ENCODE results near the gene MACROD2. TPM values are rescaled to one million over a fixed set of nuclear protein-coding genes. Genes with fewer than 3 reads are reported as not detected.

The MACROD2 gene
- total and polyA plus RNA-seq, 2 of the 4 experiments (the other 2 are of a cell fraction) = not detected

DNA sequence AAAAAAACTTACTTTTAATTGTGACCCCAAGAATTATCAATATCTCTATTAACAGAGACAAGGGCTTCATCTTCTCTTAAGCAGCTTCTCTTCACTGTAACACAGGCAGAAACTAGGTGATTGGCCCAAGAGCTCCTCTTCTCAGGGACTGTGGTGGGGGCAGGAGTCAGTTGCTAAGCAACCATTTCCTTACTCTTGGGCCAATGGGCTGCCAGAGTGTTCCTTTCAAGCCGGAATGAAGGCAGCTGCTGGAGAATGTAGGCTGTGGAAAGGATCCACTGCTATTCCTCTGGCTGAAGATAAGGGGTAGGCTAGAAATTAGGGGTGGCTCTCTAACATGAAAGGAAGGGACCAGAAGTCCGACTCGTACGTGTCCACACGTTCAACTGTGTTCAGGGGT, 4.9 kb upstream of the MACROD2 start, which contains the start of gene SEL1L2:
Gene SEL1L2, minus strand, starts transcription at position 150 of the 400 bp plus-strand sequence. Its CDS starts 80 bp downstream, at position 70.
- no peak for DNase-seq
- H3K14ac ChIP-seq (replicated peaks; ENCODE audit: low read depth, low read length) = no peak within 1 kb of the TSS
- dilution Hi-C loops (cut with HindIII; ENCODE audit: low sequenced_read_pairs, unreplicated experiment) (no loop called here), in situ Hi-C loops (cut with MboI; ENCODE audit: low sequenced_read_pairs) (no loop called here), intact Hi-C loops (cut with micrococcal nuclease) (no loop called here)
- H3K56ac ChIP-seq (ENCODE audit: extremely low read depth, insufficient read depth, low read length) = no peak within 1 kb of the TSS
- no peak within 1 kb of the TSS for H2AFZ ChIP-seq (replicated peaks; ENCODE audit: low read length, poor library complexity)
- H2AK5ac ChIP-seq (ENCODE audit: low read depth, low read length) = no peak within 1 kb of the TSS
- no peak within 1 kb of the TSS for H3K9ac ChIP-seq (ENCODE audit: low read depth, low read length)
- WGBS, 2 experiments (ENCODE audit: extremely low coverage in 2 of 2, insufficient read length in 1 of 2) = no CpG with 5 or more reads among the region's 5 CpGs
- H4K8ac ChIP-seq (ENCODE audit: low read depth in 2 of 2, low read length in 2 of 2) = no peak within 1 kb of the TSS
- H2AK9ac ChIP-seq (replicated peaks; ENCODE audit: low read depth, low read length, poor library complexity) = no peak within 1 kb of the TSS
- H3K4ac ChIP-seq (ENCODE audit: low read depth, low read length) = no peak within 1 kb of the TSS
- H3K9me1 ChIP-seq (ENCODE audit: insufficient read depth, low read length) = no peaks in the 10 kb centered on the region
- peaks cover 11% of the 10 kb centered on the region for H3K9me3 ChIP-seq (ENCODE audit: control insufficient read depth, insufficient read depth, low read length)
- H4K20me1 ChIP-seq (ENCODE audit: insufficient read depth, low read length) = no peaks in the 10 kb centered on the region
- H3K4me1 ChIP-seq (ENCODE audit: control insufficient read depth, insufficient read depth, low read length) = no peaks in the 10 kb centered on the region
- H2BK120ac ChIP-seq (ENCODE audit: low read depth, low read length) = no peak within 1 kb of the TSS
- no peak for TF ChIP-seq CEBPB (IDR thresholded peaks at IDR 0.05; ENCODE audit: low read depth, low read length)
- TF ChIP-seq MXI1 (IDR thresholded peaks at IDR 0.05; ENCODE audit: borderline replicate concordance, low read depth, low read length) = no peak
- TF ChIP-seq RAD21 (IDR thresholded peaks at IDR 0.05; ENCODE audit: low read length) = no peak
- TF ChIP-seq SMC3 (IDR thresholded peaks at IDR 0.05; ENCODE audit: low read depth, low read length) = no peak
- TF ChIP-seq POLR2A (IDR thresholded peaks at IDR 0.05; ENCODE audit: low read depth, low read length) = no peak
- TF ChIP-seq RCOR1 (IDR thresholded peaks at IDR 0.05; ENCODE audit: insufficient replicate concordance, low read length) = no peak
- TF ChIP-seq, protein P1, sequence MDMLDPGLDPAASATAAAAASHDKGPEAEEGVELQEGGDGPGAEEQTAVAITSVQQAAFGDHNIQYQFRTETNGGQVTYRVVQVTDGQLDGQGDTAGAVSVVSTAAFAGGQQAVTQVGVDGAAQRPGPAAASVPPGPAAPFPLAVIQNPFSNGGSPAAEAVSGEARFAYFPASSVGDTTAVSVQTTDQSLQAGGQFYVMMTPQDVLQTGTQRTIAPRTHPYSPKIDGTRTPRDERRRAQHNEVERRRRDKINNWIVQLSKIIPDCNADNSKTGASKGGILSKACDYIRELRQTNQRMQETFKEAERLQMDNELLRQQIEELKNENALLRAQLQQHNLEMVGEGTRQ (IDR thresholded peaks at IDR 0.05; ENCODE audit: low read depth, low read length) = no peak
- no peaks in the 10 kb centered on the region for H3K27me3 ChIP-seq (ENCODE audit: control insufficient read depth, insufficient read depth, low read length)
- H3K4me3 ChIP-seq (ENCODE audit: insufficient read depth, low read depth, low read length) = no peak within 1 kb of the TSS
- H2BK20ac ChIP-seq (ENCODE audit: low read depth, low read length) = no peak within 1 kb of the TSS
- no peaks in the 10 kb centered on the region for H3K79me1 ChIP-seq (ENCODE audit: low read depth in 1 of 2, low read length in 2 of 2)
- ChIA-PET POLR2A (ENCODE audit: unreplicated experiment) (no interaction called here), CTCF (no interaction called here)
- BruUV-seq (replicated peaks) = no TSS peak
- no peak within 1 kb of the TSS for H3K23ac ChIP-seq (ENCODE audit: low read depth, low read length)
- no peak within 1 kb of the TSS for H4K91ac ChIP-seq (ENCODE audit: insufficient read depth, low read depth, low read length)
- no peak for ATAC-seq (ENCODE audit: low read depth)
- no peak within 1 kb of the TSS for H3K18ac ChIP-seq (ENCODE audit: low read depth, low read length)
- no peak within 1 kb of the TSS for H4K5ac ChIP-seq (ENCODE audit: low read depth, low read length)
- no peak within 1 kb of the TSS for H3K4me2 ChIP-seq (ENCODE audit: low read depth, low read length)
- no peak within 1 kb of the TSS for H2BK5ac ChIP-seq (ENCODE audit: low read depth, low read length, poor library complexity, severe bottlenecking)
- no peak within 1 kb of the TSS for H2BK15ac ChIP-seq (ENCODE audit: low read depth, low read length)
- H3K36me3 ChIP-seq (ENCODE audit: control insufficient read depth, insufficient read depth, low read length) = no peaks in the 10 kb centered on the region
- no peak within 1 kb of the TSS for H3K27ac ChIP-seq (ENCODE audit: insufficient read depth, low read length)

Measured in IMR-90 (cell line).